Uterus (tissue), 4 donors: ENCODE data around the gene TNS1. TPM values are rescaled to one million over a fixed set of nuclear protein-coding genes. Genes with fewer than 3 reads are reported as not detected.

ENCODE experiments used
- DNase-seq, 2 donors: peaks; one replicate each; pipeline ENCODE4 v3.0.0-alpha.2; 2019 to 2020
- H3K27ac ChIP-seq, 2 donors: fragments of 200-600 bp; sonication (generic); 1 replicate in 1 of 2; 2 replicates in 1 of 2; pipeline ENCODE4 v1.5.1; 2016 to 2018
- H3K27me3 ChIP-seq, 2 donors: fragments of 200-600 bp; sonication (generic); one replicate each; pipeline ENCODE4 v1.5.1; 2018 to 2019; ENCODE audit warnings: control low read depth in 1 of 2
- H3K36me3 ChIP-seq, 2 donors: fragments of 200-600 bp; sonication (generic); one replicate each; pipeline ENCODE4 v1.5.1; 2019; ENCODE audit warnings: control low read depth in 1 of 2
- H3K4me1 ChIP-seq, 2 donors: fragments of 200-600 bp; sonication (generic); one replicate each; pipeline ENCODE4 v1.5.1; 2018 to 2019; ENCODE audit warnings: control low read depth in 1 of 2
- H3K4me3 ChIP-seq, 2 donors: fragments of 200-600 bp; sonication (generic); 1 replicate in 1 of 2; 2 replicates in 1 of 2; pipeline ENCODE4 v1.5.1; 2018 to 2019; ENCODE audit warnings: mild to moderate bottlenecking in 1 of 2
- H3K9me3 ChIP-seq, 2 donors: fragments of 200-600 bp; sonication (generic); one replicate each; pipeline ENCODE4 v1.5.1; 2019; ENCODE audit warnings: control low read depth in 1 of 2
- POLR2A ChIP-seq, 2 donors: fragments of 450-650 bp; IDR thresholded peaks; one replicate each; pipeline ENCODE4 v1.6.1; 2016; ENCODE audit warnings: antibody characterized with exemption in 2 of 2, mild to moderate bottlenecking in 1 of 2, moderate library complexity in 1 of 2
- intact Hi-C: fragments of 100-400 bp; cut with DNase I; formaldehyde crosslinking; loops from one replicate; pipeline ENCODE4 v1.15.1; 2023; ENCODE audit warnings: low total_unique reads
- total RNA-seq, 4 donors: library from RNA; depleted of rRNA in 3 of 4; stranded (reverse); fragments of >200 nt in 3 of 4; gene quantifications; one replicate each; pipeline versions ENCODE4 v1.1.0 to v1.2.4, GENCODE V29; 2014 to 2023
- TF ChIP-seq, protein P1 (sequence below), 4 experiments: fragments of 200-600 bp in 2 of 4; fragments of 450-650 bp in 2 of 4; sonication (generic) in 2 of 4; IDR thresholded peaks; one replicate each; pipeline ENCODE4 v1.5.1; 2016 to 2019; ENCODE audit warnings: antibody characterized with exemption in 4 of 4, mild to moderate bottlenecking in 2 of 4, moderate library complexity in 1 of 4
- donor health status: DM: yes; HTN: yes; CAD: no.

Gene TNS1
- total RNA-seq, 4 donors from 2014 or later, result 144 to 1,338 (median 313) TPM

DNA sequence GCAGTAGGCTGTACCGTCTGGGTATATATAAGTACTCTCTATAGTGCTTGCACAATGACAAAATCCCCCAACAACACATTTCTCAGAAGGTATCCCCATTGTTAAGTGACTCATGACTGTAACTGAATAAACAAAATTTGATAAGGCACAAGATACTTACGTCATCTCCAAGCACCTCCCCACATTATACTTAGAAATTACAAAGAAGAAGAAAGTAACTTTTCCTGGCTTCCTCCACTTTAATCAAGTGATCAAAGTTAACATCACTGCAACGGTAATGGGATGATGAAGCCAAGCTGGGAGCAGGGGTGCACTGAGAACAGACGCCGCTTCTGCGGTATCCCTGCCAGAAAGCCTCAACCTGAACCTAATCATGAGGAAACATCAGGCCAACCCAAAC, 9.7 kb downstream of the TNS1 start:
- Histone ChIP-seq H3K4me1 (peaks cover 6 to 15% of the 10 kb centered on the region in 2 donors), H3K27me3 (no peaks in the 10 kb centered on the region), H3K9me3 (no peaks in the 10 kb centered on the region), H3K36me3 (no peaks in the 10 kb centered on the region), H3K27ac (peak overlapping the region; percentile 65 to 78), H3K4me3 (no peak overlapping the region)
- TF ChIP-seq POLR2A (IDR thresholded peaks at IDR 0.05), result no peak
- TF ChIP-seq, protein P1, sequence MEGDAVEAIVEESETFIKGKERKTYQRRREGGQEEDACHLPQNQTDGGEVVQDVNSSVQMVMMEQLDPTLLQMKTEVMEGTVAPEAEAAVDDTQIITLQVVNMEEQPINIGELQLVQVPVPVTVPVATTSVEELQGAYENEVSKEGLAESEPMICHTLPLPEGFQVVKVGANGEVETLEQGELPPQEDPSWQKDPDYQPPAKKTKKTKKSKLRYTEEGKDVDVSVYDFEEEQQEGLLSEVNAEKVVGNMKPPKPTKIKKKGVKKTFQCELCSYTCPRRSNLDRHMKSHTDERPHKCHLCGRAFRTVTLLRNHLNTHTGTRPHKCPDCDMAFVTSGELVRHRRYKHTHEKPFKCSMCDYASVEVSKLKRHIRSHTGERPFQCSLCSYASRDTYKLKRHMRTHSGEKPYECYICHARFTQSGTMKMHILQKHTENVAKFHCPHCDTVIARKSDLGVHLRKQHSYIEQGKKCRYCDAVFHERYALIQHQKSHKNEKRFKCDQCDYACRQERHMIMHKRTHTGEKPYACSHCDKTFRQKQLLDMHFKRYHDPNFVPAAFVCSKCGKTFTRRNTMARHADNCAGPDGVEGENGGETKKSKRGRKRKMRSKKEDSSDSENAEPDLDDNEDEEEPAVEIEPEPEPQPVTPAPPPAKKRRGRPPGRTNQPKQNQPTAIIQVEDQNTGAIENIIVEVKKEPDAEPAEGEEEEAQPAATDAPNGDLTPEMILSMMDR (IDR thresholded peaks at IDR 0.05), result no peak
- intact Hi-C loops, result loop anchor here (5.0 to 10.0 kb wide), 2 partner anchors 48 to 206 kb away; no protein-coding TSS in a partner anchor
- peak in 1 of 2 donors; percentile 56 for DNase-seq

DNA sequence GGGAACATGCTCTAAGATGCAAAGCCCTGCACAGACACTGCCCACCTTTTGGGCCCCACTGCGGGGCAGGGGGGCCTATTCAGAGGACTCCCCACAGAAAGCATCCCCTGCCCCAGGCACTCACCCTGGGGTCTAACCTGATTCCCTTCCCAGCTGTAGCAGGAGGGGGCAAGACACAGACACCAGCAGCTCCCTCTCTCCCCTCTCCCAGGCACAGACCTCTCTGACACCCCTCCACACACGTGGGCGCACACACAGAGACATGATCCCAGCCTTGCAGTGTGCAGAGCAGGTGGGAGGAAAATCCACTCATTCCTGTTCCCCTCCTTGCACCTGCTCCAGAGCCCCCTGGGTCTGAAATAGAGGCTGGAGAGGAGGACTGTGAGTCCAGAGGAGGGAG, 10.7 kb downstream of the TNS1 start:
- no peaks in the 10 kb centered on the region for H3K27me3 ChIP-seq
- TF ChIP-seq POLR2A (IDR thresholded peaks at IDR 0.05), result no peak
- TF ChIP-seq, protein P1 (IDR thresholded peaks at IDR 0.05), result no peak
- H3K27ac ChIP-seq, result peak overlapping the region; percentile 20 to 48
- H3K4me3 ChIP-seq, result no peak overlapping the region
- DNase-seq, result no peak
- intact Hi-C loops, result loop anchor here (5.0 to 10.0 kb wide), 2 partner anchors 47 to 205 kb away; no protein-coding TSS in a partner anchor
- no peaks in the 10 kb centered on the region for H3K9me3 ChIP-seq
- H3K4me1 ChIP-seq, result peaks cover 6 to 25% of the 10 kb centered on the region in 2 donors
- H3K36me3 ChIP-seq, result no peaks in the 10 kb centered on the region

DNA sequence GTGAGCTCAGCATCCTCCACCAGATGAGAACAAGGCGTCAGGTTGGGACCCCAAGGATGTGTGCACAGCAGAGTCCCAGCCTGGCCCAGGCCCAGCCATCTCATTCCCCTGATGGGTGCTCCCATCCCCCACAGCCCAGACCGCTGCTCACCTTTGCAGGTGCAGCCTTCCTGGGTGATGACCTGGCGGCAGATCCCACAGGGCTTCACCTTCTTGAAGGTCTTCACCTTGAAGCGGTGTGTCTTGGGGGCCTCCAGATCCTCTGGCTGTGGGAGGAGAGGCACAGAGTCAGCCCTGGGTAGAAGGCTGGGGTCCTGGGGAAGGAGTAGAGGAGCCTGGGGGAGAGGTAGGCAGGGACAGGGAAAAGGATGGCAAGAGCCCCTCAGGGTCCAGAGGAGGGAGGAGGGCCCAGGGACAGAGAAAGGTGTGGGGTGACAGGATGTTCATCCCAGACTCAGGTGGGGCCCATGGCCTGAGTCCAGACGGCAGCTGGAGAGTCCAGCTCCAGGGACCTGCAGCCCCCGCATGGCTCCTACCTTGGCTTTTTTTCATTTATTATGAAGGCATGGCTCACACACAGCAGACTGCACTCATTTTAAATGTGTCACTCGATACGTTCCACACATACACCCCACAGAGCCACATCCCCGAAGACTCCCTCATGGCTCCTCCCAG, 11.9 kb downstream of the TNS1 start:
- Histone ChIP-seq H3K27me3 (no peaks in the 10 kb centered on the region), H3K9me3 (no peaks in the 10 kb centered on the region), H3K27ac (no peak overlapping the region), H3K36me3 (no peaks in the 10 kb centered on the region), H3K4me1 (peaks cover 6 to 25% of the 10 kb centered on the region in 2 donors), H3K4me3 (no peak overlapping the region)
- TF ChIP-seq, protein P1 (IDR thresholded peaks at IDR 0.05), result no peak
- no peak for TF ChIP-seq POLR2A (IDR thresholded peaks at IDR 0.05)
- DNase-seq, result no peak
- intact Hi-C loops, result loop anchor here (5.0 to 10.0 kb wide), 2 partner anchors 46 to 204 kb away; no protein-coding TSS in a partner anchor

DNA sequence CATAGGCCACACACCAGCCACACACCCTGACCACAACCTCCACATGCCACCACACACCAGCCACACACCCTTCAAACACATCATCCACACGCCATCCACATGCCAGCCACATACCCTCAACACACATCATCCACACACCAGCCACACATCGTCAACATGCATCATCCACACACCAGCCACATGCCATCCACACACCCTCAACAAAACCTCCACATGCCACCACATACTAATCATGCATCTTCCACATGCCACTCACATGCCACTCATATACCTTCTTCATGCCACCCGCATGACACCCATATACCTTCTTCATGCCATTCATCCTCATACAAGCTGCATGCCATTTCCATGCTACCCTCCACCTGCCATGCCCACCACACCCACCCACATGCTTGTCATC, 12.4 kb downstream of the TNS1 start:
- Histone ChIP-seq H3K4me1 (peaks cover 3 to 25% of the 10 kb centered on the region in 2 donors), H3K27me3 (no peaks in the 10 kb centered on the region), H3K36me3 (no peaks in the 10 kb centered on the region), H3K27ac (no peak overlapping the region), H3K4me3 (no peak overlapping the region), H3K9me3 (no peaks in the 10 kb centered on the region)
- intact Hi-C loops, result loop anchor here (5.0 to 10.0 kb wide), 2 partner anchors 46 to 203 kb away; no protein-coding TSS in a partner anchor
- no peak for DNase-seq
- no peak for TF ChIP-seq POLR2A (IDR thresholded peaks at IDR 0.05)
- TF ChIP-seq, protein P1 (IDR thresholded peaks at IDR 0.05), result no peak

DNA sequence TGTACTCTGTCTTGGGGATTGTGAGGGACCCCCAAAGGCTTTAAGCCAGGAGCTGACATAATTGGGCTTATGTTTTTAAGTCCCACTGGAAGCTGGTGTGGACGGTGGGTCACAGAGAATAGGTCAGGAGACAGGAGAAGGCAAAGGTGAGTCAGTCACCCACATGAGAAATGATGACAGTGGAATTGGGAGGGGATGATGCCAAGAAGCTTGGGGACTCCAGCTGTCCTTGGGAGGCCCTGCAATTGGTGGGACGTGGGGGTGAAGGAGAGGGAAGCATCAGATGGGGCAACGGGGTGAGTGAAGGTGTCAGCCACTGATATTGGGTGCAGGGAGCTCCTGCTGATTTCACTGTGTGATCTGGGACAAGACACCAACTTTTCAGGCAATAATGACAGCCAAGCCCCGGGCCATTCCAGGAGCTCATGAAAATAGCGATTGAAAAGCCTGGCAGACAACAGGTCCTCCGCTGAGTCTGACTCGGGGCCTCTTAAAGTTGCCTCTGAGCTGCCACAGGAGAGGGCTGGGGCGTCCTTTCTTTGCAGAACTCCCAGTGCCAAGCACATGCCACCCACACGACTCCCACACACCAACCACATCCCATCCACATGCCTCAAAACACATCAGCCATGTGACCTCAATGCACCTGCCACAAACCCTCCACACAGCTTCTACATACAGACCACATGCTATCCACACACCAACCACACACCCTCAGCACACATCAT, 13.4 kb downstream of the TNS1 start:
- Histone ChIP-seq H3K27me3 (no peaks in the 10 kb centered on the region), H3K36me3 (no peaks in the 10 kb centered on the region), H3K4me1 (peaks cover 0 to 21% of the 10 kb centered on the region in 2 donors), H3K4me3 (no peak overlapping the region), H3K9me3 (no peaks in the 10 kb centered on the region), H3K27ac (peak overlapping the region; percentile 32 to 75)
- TF ChIP-seq, protein P1 (IDR thresholded peaks at IDR 0.05), result no peak
- TF ChIP-seq POLR2A (IDR thresholded peaks at IDR 0.05), result no peak
- intact Hi-C loops, result loop anchor here (5.0 kb wide), 1 partner anchor 102 kb away; no protein-coding TSS in a partner anchor
- DNase-seq, result no peak
